ENCODE data around the gene MBD5. TPM values are rescaled to one million over a fixed set of nuclear protein-coding genes. Genes with fewer than 3 reads are reported as not detected.

The MBD5 gene
- polyA plus RNA-seq, 1 donor (not counting 4 experiments of a cell fraction or from before 2014, with no cell fraction given) = 20.1 TPM

GRCh38 chr2:148362144-148362796, 341.4 kb downstream of the MBD5 start:
- Histone ChIP-seq H3K27me3 (ENCODE audit: control insufficient read depth, extremely low read depth, insufficient read depth, low read length) (no peaks in the 10 kb centered on the region), H3K4me2 (ENCODE audit: control insufficient read depth, extremely low read depth, insufficient read depth, low read depth, low read length) (no peak overlapping the region), H3K27ac (ENCODE audit: control insufficient read depth, insufficient read depth, low read length) (no peak overlapping the region), H2AFZ (ENCODE audit: control insufficient read depth, low read length) (no peak overlapping the region), H3K36me3 (ENCODE audit: control insufficient read depth in 2 of 2, extremely low read depth in 1 of 2, insufficient read depth in 2 of 2, low read length in 2 of 2) (no peaks in the 10 kb centered on the region), H3K9ac (ENCODE audit: control insufficient read depth, extremely low read depth, insufficient read depth, low read length) (no peak overlapping the region), H3K9me3 (ENCODE audit: control insufficient read depth, low read depth, low read length) (no peaks in the 10 kb centered on the region), H3K9me1 (ENCODE audit: control insufficient read depth, extremely low read depth, insufficient read depth, low read length) (no peaks in the 10 kb centered on the region), H3K4me3 (ENCODE audit: control insufficient read depth in 2 of 3, extremely low read depth in 1 of 3, insufficient read depth in 2 of 3, low read depth in 1 of 3, low read length in 3 of 3) (no peak overlapping the region), H3K79me2 (ENCODE audit: control insufficient read depth, insufficient read depth, low read length) (no peaks in the 10 kb centered on the region), H3K4me1 (ENCODE audit: control insufficient read depth, extremely low read depth, insufficient read depth, low read length) (no peaks in the 10 kb centered on the region), H4K20me1 (ENCODE audit: control insufficient read depth, extremely low read depth, insufficient read depth, low read length) (no peaks in the 10 kb centered on the region)
- dilution Hi-C loops (cut with MboI; ENCODE audit: extremely low pct_ligation_motif_present, low sequenced_read_pairs) = no loop called here
- DNase-seq (ENCODE audit: low read depth, low spot score) = no peak
- TF ChIP-seq EZH2 (IDR thresholded peaks at IDR 0.05; ENCODE audit: low read length) = no peak
- TF ChIP-seq, protein P1, sequence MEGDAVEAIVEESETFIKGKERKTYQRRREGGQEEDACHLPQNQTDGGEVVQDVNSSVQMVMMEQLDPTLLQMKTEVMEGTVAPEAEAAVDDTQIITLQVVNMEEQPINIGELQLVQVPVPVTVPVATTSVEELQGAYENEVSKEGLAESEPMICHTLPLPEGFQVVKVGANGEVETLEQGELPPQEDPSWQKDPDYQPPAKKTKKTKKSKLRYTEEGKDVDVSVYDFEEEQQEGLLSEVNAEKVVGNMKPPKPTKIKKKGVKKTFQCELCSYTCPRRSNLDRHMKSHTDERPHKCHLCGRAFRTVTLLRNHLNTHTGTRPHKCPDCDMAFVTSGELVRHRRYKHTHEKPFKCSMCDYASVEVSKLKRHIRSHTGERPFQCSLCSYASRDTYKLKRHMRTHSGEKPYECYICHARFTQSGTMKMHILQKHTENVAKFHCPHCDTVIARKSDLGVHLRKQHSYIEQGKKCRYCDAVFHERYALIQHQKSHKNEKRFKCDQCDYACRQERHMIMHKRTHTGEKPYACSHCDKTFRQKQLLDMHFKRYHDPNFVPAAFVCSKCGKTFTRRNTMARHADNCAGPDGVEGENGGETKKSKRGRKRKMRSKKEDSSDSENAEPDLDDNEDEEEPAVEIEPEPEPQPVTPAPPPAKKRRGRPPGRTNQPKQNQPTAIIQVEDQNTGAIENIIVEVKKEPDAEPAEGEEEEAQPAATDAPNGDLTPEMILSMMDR (optimal IDR thresholded peaks at IDR 0.05 in 1 of 3, IDR thresholded peaks at IDR 0.05 in 1 of 3, conservative IDR thresholded peaks at IDR 0.05 in 1 of 3; ENCODE audit: extremely low read depth in 1 of 3, insufficient read depth in 2 of 3, low read length in 3 of 3) = no peak
- FAIRE-seq = no peak

DNA sequence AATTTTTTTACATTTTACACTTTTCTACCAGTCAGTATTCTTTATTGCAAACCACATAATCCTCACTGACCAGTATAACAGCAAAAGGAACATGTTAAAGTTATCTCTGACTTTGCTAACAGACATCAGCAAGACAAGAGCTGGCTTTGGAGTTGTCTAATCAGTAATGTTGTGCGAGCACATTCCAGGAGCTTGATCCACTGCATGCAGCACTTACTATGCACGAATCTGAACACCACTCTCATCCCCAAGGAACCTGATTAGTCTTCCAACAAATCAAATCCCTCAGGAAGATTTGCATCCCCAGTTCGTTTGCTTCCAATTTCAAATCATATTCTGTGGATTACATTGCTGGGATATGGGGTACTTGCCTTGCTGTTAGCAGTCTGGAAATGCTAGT, 354.3 kb downstream of the MBD5 start:
- Histone ChIP-seq H3K4me1 (ENCODE audit: control insufficient read depth, extremely low read depth, insufficient read depth, low read length) (no peaks in the 10 kb centered on the region), H3K9me1 (ENCODE audit: control insufficient read depth, extremely low read depth, insufficient read depth, low read length) (no peaks in the 10 kb centered on the region), H3K4me3 (ENCODE audit: control insufficient read depth in 2 of 3, extremely low read depth in 1 of 3, insufficient read depth in 2 of 3, low read depth in 1 of 3, low read length in 3 of 3) (no peak overlapping the region), H2AFZ (ENCODE audit: control insufficient read depth, low read length) (no peak overlapping the region), H4K20me1 (ENCODE audit: control insufficient read depth, extremely low read depth, insufficient read depth, low read length) (no peaks in the 10 kb centered on the region), H3K9ac (ENCODE audit: control insufficient read depth, extremely low read depth, insufficient read depth, low read length) (no peak overlapping the region), H3K36me3 (ENCODE audit: control insufficient read depth in 2 of 2, extremely low read depth in 1 of 2, insufficient read depth in 2 of 2, low read length in 2 of 2) (no peaks in the 10 kb centered on the region), H3K4me2 (ENCODE audit: control insufficient read depth, extremely low read depth, insufficient read depth, low read depth, low read length) (no peak overlapping the region), H3K79me2 (ENCODE audit: control insufficient read depth, insufficient read depth, low read length) (no peaks in the 10 kb centered on the region), H3K9me3 (ENCODE audit: control insufficient read depth, low read depth, low read length) (no peaks in the 10 kb centered on the region), H3K27ac (ENCODE audit: control insufficient read depth, insufficient read depth, low read length) (no peak overlapping the region), H3K27me3 (ENCODE audit: control insufficient read depth, extremely low read depth, insufficient read depth, low read length) (no peaks in the 10 kb centered on the region)
- FAIRE-seq (no peak), DNase-seq (ENCODE audit: low read depth, low spot score) (no peak)
- dilution Hi-C loops (cut with MboI; ENCODE audit: extremely low pct_ligation_motif_present, low sequenced_read_pairs) = no loop called here
- TF ChIP-seq, protein P1 (optimal IDR thresholded peaks at IDR 0.05 in 1 of 3, IDR thresholded peaks at IDR 0.05 in 1 of 3, conservative IDR thresholded peaks at IDR 0.05 in 1 of 3; ENCODE audit: extremely low read depth in 1 of 3, insufficient read depth in 2 of 3, low read length in 3 of 3) = no peak
- no peak for TF ChIP-seq EZH2 (IDR thresholded peaks at IDR 0.05; ENCODE audit: low read length)
